Sciatic nerve (tissue), 2 donors: ENCODE results near the gene CENPS. TPM values are rescaled to one million over a fixed set of nuclear protein-coding genes. Genes with fewer than 3 reads are reported as not detected.

ENCODE experiments used
- ATAC-seq: fragments of 200-7000 bp; cut with Tn5 transposase; one replicate; pipeline ENCODE4 v1.9.1; 2020; ENCODE audit warnings: mild to moderate bottlenecking, moderate library complexity
- DNase-seq: peaks from one replicate; pipeline ENCODE4 v3.0.0-alpha.2; 2020; ENCODE audit warnings: low spot score
- intact Hi-C: fragments of 100-400 bp; cut with DNase I; formaldehyde crosslinking; loops from one replicate; pipeline ENCODE4 v1.14.2; 2022
- total RNA-seq: library from RNA; stranded (reverse); fragmentation: NEBNext Ultra II Directional; extraction: Animal tissue kit (Norgen Biotek cat#: 25700); gene quantifications from one replicate; pipeline ENCODE4 v1.2.1, GENCODE V29; 2021
- donor health status: DM: no; HTN: no; CAD: no.
- donor health status: DM: no; HTN: no; CAD: no.

CENPS gene
- total RNA-seq, 1 donor from 2014 or later, result 12.2 TPM

DNA sequence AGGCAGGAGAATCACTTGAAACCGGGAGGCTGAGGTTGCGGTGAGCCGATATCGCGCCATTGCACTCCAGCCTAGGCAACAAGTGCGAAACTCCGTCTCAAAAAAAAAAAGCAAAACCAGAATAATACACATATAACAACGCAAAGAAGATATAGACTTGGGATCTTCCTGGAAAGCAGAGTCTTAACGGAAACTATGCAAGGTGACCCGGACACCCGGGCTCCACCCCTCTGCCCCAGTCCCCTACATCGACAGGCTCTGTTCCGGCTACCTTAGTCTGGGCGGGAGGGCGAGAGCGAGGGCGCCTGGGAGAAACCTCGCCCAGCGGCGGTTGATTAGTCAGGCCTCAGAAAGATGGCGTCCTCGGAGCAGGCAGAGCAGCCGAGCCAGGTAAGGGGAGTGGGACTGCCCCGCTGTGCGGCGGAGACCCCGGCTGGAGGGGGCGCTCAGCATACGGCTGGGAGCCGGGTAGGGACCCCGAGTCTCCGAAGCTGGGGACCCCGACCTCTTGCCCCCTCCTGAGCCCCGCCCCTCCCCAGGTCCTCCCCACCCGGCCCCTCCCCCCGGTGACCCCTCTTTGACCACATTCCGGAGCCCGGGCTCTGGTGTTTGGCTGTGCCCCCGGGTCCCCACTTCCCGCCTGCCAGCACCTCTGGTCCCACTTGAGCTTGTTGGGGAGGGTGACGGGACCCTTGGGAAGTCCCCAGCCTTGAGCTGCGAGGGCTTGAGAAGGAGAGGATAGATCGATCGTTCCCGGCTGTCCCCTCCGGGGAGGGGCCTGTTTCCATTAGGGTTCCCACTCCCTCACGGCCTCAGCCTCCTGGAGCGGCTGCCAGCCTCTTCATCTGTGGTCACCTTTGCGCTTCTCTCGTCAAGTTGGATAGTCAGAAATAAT, 44.6 kb downstream of the CENPS start, which contains the start of gene PEX14:
PEX14 (plus strand) TSS at position 338 of the 895 bp plus-strand sequence; CDS start at position 355, 17 bp downstream.
- DNase-seq (peak; percentile 89), ATAC-seq (peak; percentile 93)
- intact Hi-C loops, result no loop called here

DNA sequence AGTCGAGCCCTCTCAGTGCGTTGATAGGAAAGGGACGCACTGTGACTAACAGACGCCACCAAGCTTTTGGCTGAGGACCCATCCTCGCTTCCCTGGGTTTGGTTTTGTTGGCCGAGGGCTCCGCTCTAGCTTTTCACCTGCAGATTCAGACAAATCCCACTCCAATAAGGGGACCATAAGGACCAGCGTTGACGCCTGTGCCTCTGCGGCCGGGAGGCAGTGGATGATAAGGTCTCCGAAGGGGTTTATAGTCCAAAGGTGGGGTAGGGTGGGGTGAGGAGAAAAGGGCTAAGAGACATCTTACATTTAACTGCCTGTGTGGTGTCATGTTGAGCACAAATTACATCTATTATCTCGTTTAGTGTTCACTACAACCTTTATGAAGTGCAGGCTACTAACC, 45.3 kb downstream of the CENPS start:
- no peak for DNase-seq
- intact Hi-C loops, result no loop called here
- no peak for ATAC-seq

DNA sequence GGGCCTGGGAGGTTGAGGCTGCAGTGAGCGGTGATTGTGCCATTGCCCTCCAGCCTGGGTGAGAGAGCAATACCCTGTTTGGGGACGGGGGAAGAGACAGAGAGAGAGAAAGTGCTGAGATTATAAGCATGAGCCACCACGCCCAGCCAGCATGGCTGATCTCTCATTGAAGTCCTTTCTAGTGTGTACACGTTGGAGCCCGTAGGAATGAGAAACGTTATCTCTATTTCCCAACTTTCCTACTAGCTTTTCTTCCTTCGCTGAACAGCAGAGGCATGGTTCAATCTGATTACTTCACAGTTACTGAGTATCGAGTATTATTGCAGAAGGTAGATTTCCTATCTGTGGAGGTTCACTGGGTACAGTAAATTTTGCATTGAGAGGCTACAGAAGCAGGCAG, 49.1 kb downstream of the CENPS start:
- intact Hi-C loops, result no loop called here
- DNase-seq (no peak), ATAC-seq (no peak)

DNA sequence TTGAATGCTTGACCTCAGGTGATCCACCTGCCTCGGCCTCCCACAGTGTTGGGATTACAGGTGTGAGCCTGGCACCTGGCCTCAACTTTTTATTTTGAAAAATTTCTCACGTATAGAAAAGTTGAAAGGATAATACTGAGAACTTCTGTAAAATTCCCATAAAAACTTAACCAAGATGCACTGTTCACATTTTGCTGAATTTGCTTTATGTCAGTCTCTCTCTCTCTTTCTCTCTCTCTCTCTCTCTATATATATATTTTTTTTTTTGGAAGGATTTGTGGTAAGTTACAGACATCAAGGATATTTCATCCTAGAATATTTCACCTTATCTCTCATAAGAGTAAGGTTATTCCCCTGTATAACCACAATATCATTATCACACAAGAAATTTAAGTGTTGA, 50.4 kb downstream of the CENPS start:
- intact Hi-C loops, result no loop called here
- no peak for DNase-seq

DNA sequence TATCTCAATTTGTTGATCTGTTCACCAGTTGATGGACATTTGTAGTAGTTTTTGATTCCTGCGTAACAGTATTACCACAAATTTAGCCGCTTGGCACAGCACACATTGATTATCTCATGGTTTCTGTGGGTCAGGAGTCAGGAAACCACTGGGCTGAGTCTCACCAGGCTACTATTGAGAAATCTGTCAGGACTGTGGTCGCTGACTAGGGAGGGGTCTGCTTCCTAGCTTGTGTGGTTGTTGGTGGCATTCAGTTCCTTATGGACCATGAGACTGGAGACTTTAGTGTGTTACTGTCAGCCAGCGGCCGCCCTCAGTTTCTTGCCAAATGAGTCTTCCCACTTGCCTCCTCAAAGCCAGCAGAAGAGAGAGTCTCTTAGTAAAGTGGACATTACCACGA, 54.3 kb downstream of the CENPS start:
- intact Hi-C loops, result no loop called here
- ATAC-seq (no peak), DNase-seq (no peak)

More for the DNA sequence above, 50.4 kb downstream of the CENPS start:
- no peak for ATAC-seq

DNA sequence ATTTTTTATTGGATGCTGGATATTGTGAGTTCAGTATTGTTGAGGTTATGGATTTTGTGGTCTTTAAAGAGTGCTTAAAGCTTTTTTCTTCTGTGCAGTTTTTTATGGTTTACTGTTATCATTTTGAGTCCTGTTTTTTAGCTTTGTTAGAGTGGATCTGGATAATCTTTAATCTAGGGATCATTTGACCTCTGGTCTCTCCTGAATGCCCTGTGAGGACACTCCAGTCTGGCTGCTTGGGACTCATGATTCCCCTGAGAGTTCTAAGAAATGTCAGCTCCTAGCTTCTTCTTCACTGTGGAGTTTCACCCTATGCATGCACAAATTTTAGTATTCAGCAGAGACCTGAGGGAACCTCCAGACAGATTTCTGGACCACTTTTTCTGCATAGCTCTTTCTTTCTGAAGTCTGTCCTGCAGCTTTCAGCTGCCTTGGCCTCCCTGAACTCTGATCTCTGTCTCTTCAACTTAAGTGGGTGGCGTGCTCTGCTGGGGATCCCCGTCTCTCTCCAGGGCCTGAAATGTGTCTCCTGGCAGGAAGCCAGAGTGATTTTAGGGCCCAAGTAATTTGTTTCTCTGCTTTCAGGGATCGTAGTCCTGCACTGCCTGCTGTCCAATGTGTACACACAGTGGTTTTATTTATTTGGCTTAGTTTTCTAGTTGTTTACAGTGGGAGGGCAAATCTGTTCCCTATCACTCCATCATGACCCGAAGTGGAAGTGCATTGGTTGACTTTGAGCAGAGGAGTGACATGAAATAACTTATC, 59.2 kb downstream of the CENPS start:
- intact Hi-C loops, result loop anchor here (10.0 kb wide), 1 partner anchor 455 kb away; no protein-coding TSS in a partner anchor
- no peak for ATAC-seq
- no peak for DNase-seq

DNA sequence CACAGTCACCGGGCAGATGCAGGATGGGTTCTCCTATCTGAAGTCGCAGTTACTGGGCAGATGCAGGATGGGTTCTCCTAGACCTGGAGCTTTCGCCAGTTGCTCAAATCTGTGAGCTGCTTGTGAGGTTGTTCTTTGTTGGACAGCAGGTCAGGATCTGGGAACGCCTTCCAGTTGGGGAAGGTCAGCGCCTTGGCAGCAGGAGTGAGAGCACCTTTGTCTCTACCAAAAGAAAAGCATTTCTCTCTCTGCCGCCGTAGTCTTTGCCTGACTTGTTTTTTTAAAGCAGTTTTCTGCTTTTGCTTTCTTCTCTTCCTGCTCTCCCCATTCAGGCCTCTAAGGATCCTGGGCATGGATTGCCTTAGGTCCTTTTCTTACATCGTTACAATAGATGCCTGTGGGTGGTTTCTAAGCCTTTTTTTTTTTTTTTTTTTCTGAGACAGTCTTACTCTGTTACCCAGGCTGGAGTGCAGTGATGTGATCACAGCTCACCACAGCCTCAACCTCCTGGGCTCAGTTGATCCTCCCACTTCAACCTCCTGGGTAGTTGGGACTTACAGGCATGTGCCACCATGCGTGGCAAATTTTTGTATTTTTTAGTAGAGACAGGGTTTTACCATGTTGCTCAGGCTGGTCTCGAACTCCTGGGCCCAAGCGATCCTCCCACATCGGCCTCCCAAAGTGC, 60.2 kb downstream of the CENPS start:
- ATAC-seq, result no peak
- intact Hi-C loops, result loop anchor here (10.0 kb wide), 1 partner anchor 454 kb away; no protein-coding TSS in a partner anchor
- DNase-seq, result no peak

Other genes with a start within 250 kb of the CENPS start
- gene KIF1B, start 219.9 kb upstream of the CENPS start, total RNA-seq, result 70.4 TPM
- 70.4 TPM for gene PGD, start 31.4 kb upstream of the CENPS start, total RNA-seq
- 0.62 TPM for gene CORT, start 19.6 kb downstream of the CENPS start, total RNA-seq
- 31.1 TPM for gene DFFA, start 42.1 kb downstream of the CENPS start, total RNA-seq
- 17.9 TPM for gene PEX14, start 44.5 kb downstream of the CENPS start, total RNA-seq